NAMALWA (cell line): Measurements from ENCODE around the gene RPL39L.
"Not testable (repeated sequence)": the region's sequence is repeated elsewhere in the genome, so short reads cannot be mapped to it uniquely, and the experiment has no call there.

Experiments
- DNase-seq: peaks from one replicate; pipeline ENCODE4 v3.0.0-alpha.2; 2015; ENCODE audit warnings: low spot score

The RPL39L gene

DNA sequence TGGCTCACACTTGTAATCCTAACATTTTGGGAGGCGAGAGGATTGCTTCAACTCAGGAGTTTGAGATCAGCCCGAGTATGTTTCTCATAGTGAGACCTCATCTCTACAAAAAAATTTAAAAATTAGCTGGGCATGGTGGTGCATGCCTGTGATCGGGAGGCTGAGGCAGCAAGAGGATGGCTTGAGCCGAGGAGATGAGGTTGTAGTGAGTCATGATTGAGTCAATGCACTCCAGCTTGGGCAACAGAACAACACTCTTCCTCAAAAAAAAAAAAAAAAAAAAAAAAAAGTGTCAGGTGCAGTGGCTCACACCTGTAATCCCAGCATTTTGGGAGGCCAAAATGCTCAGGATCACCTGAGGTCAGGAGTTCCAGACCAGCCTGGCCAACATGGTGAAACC, 2.4 kb downstream of the RPL39L start:
- DNase-seq = no peak

DNA sequence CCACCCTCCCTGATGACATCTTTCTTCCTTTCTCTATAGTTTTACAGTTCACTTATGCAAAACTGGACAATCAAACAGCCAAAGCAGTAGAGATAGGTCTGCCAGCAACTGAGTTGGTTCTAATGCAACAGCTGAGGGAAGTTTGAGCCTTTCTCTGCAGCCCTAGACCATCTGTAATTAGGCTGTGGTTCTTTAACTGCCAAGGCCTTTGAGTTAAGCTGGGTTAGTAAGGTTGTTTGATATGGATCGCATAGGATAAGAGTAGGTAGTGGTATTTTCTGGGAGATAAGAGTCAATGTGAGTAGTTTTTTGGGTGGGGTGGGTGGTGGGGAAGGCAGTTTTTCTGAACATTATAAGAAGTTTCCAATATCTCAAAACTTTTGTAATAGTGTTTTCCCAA, 3.0 kb downstream of the RPL39L start:
- no peak for DNase-seq

DNA sequence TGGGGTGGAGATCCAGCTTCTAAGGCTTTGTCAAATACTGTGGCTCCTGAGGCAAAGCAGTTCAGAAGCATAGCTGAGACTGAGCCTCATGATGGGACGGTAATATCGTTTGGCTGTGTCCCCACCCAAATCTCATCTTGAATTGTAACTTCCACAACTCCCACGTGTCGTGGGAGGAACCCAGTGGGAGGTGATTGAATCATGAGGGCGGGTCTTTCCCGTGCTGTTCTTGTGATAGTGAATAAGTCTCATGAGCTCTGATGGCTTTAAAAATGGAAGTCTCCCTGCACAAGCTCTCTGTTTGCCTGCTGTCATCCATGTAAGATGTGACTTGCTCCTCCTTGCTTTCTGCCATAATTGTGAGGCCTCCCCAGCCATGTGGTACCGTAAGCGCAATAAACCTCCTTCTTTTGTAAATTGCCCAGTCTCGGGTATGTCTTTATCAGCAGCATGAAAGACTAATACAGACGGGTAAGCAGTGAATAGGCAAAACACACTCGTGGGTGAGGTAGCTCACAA, 4.1 kb downstream of the RPL39L start:
- not testable (repeated sequence) for DNase-seq

DNA sequence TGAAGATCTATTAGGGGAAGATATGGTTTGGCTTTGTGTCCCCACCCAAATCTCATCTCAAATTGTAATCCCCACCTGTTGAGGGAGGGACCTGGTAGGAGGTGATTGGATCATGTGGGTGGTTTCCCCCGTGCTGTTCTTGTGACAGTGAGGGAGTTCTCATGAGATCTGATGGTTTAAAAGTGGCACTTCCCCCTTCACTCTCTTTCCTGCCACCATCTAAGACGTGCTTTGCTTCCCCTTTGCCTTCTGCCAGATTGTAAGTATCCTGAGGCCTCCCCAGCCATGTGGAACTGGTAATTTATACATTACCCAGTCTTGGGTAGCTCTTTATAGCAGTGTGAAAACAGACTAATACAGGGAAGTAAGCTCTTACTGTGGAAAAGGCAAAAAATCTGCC, 6.1 kb downstream of the RPL39L start:
- not testable (repeated sequence) for DNase-seq

DNA sequence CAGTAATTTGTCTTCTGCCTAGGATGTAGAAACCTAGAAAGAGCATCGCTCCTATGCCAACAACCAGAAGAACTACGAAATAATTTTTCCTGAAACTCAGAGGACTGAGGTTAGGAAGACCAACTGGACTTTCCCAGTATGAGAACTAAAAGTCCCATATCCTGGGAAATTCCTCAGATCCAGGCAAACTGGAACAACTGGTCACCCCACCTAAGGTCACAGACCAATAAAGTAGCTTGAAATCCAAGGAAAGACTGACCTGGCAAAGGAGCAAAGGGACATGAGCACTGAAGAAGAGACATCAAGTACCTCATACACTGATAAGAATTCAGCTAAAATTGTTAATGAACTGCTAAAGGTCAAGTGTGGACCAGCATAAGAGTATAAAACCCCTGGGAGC, 6.6 kb downstream of the RPL39L start:
- no peak for DNase-seq

DNA sequence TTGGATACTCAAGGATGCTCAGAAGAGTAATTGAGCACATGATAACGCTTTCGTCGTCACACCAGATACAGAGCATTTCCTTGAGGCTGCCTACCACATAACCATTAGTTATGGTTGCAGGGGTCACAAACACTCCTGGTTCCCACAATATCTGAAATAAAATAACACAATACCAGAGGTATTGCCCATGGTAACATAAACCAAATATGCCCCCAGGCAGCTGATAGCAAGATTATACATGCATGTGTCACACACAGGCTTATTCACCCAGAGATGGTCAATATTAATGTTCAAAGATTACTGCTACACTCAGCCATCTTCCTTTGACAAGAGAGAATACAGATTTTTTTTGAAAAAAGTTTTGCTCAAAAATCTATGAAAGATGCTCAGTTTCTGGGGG, 7.3 kb downstream of the RPL39L start:
- no peak for DNase-seq

DNA sequence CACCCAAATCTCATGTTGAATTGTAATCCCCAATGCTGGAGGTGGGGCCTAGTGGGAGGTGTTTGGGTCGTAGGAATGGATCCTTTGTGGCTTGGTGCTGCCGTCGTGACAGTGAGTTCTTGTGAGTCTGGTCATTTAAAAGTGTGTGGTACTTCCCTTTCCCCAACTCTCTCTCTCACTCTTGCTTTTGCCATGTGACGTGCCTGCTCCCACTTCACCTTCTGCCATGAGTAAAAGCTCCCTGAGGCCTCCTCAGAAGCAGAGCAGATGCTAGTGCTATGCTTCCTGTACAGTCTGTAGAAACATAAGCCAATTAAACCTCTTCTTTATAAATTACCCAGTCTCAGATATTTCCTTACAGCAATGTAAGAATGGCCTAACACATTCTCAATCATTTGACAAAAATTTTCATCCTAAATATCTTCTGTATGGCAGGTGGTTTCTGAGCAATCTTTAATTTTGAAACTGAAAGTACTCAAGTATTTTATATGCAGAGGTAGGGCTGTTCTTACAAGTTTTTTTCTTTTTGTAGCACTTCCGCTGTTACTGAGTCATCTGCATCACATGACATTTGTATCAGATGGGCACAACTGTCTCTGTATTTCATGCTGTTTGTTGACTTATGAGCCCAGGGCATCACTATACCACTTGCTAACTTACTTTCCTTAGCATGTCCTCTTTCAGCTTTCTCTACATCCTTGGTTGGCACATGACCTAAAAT, 8.8 kb downstream of the RPL39L start:
- peak; percentile 80 for DNase-seq

DNA sequence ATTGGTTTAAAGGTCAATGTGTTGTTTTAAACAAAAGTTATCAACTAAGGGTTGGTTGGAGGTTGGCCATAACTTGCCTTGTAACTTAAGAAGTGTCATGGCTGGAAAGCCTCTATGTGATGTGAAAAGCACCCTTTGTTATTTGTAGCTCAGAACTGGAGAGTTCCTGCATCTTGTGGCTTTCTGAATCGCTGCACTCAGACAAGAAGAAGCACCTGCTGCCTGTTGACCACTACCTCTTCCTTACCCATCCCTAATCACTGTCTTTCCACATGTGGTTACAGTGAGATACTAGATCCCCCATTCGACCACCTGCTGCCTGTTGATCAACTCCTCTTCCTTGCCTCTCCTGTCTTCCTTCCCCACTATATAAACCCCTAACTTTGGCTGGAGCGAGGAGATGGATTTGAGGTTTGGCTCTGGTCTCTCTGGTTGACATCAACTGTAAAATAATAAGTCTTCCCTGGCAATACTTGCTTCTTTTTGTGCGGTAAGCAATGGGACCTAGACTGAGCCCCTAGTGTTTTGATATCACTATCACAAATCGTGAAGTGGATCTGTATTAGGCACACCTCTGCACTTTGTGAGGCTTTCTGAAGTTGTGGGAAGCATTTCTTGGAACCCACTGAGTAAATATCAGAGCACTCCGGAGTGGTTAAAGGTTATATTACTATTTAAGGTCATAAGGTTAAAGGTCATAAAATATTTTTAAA, 13.8 kb downstream of the RPL39L start:
- peak; percentile 37 for DNase-seq

DNA sequence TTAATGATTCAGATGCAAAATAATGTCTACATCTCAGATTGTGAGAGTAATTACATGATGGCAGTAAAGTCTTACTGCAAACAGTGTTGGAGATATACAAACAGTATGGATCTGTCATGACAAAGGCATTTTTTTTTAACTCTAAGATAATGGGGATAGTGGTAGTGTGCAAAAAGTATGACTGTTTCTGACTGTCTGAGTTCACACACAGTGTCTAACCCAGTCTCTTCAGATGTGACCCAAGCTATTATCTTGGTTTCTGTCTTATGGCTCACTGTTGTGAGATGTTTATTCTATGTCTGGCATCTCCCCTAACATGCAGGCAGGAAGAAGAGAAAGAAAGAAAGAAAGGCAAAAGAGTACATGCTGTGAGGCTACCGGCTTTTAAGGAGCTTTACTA, 17.0 kb downstream of the RPL39L start:
- DNase-seq = no peak

DNA sequence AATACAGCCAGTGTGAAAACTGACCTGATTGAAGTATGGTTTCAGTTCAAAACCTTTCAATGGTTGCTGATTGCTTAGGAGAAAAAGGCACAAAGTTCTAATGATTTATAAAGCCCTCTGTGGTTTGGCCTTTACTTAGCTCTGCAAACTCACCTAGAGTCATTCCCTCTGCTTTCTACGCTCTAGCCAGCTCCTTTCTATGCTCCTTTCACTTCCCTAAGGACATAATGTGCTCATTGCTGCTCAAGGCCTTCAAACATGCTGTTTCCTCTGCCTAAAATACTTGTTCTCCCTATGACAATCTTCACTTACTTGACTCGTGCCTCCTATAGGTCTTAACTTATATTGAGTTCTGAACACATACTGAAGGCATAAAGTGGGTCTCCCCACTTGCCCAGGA, 19.0 kb downstream of the RPL39L start:
- DNase-seq = no peak

DNA sequence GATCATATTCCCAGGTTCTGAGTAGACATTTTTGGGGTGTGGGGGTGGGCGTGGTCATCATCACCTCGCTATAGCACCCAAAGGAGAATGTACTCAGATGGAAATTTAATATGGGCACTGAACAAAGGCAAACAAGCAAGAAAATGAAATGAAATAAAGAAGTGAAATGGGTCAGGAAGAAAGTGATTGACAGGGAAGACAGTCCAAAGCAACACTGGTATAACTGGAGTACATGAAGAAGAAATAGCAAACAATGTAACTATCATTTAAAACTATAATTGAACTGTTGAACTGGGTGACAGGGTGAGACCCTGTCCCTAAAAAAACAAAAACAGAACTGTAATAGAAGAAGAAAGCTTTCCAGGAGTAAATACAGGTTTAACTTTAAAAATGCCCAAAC, 24.8 kb downstream of the RPL39L start:
- no peak for DNase-seq

DNA sequence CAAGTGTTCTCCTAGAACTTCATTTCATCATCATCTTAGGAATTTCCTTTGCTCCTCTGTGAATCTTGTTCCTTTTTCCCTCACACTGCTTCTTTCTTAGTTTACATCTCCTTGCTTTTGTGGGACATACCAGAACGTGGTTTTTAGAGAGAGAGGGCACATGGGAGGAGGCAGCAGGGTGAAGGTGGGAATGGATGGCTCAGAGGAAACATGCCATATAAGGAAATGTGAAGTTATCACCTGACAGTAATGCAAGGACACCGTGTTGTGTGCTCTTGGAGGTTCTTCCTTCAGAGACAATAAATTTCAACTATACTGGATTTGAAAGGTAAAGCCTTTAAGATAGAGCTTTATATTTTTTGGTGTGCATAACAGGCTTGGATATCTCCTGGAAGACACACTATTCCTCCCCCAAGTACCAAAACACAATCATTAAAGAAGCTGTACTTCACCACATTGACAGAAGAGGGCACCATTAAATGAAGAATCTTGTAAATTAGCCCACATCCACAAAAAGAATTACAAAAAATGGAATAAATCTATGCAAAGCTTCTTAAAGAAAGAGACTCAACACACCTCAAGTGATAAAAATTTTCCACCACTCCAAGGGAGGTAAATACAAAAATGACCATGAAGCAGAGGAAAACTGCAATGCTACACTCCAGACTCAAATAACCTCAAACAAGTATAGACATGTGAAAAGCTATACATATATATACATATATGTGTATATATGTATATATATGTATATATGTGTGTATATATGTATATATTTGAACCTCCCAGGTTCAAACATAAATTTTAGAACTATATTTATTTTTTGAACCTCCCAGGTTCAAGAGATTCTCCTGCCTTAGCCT, 26.1 kb downstream of the RPL39L start:
- DNase-seq = peak; percentile 67

DNA sequence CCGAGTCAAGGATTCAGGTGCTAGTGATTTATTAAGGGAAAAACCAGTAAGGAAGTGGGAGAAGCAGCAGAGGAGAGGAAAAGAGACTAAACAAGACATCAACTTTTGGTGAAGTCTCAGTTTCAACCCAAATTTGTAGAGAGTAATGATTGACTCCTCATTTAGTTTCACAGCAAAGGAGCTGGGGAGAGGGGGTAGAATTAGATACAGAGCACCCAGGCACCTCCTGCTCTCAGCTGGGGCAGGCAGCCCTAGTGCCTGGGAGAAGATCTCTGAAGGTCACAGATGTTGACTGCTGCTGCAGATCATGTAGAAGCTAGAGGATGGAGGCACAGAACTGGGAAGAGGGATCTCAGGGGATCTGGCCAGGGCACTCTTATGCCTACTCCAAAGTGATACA, 29.1 kb downstream of the RPL39L start:
- no peak for DNase-seq

DNA sequence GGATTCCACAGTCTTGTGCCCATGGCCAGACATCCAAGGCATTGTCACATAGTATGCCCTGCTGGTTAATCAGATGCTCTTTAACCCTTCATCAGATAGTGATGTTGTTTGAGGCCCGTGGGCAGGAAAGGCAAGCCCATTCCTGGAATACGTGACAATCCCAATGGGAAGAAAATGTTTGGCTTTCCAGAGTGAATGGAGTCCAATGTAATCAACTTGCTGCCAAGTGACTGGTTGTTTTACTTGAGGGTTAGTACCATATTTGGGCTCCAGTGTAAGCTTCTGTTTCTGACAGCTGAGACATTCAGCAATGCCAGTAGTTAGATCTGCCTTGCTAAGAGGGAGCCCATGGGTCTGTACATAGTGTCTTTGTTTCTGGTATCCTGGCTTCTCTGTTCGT, 31.3 kb downstream of the RPL39L start:
- DNase-seq = no peak

DNA sequence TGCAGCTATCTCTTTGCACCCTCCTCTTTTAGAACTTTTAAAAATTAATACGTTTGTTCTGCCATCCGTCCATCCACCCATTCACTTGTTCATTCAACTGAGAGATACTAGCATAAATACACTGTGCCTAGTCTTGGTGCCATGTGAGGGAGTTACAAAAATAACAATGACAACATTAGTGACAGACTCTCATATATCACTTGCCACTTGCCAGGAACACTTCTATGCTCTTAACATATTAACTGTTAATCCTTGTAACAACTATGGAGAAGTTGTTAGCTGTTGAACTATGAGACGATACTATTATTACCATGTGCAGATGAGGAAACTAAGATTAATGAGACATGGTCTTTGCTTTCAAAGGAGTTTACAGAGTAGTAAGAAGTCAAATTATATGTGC, 33.6 kb downstream of the RPL39L start:
- DNase-seq = no peak

DNA sequence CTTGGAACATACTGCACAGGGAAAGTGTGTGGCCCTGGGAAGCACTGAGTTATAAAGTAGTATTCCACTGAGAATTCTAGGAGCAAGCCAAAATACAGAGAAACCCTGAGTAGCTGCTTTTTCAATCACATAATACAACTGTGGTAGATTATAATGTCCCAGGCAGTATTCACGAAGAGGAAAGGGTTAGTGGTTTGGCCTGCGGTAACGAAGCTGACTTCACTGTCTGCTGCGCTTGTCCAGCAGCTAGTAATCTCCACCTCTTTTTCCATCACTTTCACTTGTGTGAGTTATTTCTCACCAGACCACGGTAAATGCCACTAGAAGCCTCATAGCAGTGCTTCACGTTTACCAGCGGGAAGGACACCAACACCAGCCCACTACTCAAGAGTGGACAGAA, 34.4 kb downstream of the RPL39L start:
- no peak for DNase-seq

DNA sequence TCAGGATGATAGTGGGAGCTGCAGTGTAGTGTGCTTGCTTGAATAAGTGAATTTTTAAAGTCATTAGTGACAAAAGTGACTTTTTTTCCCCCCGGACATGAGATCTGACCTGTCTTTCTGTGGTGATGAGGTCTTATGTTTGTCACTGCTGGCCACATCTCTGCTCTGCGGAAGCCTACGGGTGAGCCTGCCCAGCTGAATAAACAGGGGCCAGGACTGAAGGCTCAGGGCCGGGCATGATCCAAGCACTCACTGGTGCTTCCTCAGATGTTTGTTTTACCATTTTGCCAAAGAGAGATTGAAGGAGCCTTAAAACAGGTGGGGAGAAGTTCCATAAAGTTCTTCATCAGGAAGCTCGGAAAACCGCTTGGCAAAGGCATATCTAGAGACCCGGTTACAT, 35.0 kb downstream of the RPL39L start:
- no peak for DNase-seq

DNA sequence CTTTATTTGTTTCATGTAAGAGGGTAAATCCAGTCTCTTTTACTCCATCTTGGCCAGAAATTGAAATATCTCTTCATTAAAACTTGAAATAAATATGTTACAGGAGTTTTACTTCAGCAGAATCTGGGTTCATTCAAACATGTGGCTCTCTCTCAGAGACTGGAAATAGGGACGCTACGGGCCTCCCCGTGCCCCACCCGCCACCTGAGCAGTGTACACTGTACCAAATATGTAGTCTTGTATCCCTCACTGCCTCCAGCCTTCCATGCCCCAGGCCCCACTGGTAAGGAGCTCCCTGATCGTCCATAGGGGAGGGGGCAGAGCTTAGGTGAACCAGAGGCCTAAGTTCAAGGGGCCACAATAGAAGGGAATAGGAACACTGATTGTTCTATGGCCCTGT, 36.0 kb downstream of the RPL39L start:
- DNase-seq = no peak

DNA sequence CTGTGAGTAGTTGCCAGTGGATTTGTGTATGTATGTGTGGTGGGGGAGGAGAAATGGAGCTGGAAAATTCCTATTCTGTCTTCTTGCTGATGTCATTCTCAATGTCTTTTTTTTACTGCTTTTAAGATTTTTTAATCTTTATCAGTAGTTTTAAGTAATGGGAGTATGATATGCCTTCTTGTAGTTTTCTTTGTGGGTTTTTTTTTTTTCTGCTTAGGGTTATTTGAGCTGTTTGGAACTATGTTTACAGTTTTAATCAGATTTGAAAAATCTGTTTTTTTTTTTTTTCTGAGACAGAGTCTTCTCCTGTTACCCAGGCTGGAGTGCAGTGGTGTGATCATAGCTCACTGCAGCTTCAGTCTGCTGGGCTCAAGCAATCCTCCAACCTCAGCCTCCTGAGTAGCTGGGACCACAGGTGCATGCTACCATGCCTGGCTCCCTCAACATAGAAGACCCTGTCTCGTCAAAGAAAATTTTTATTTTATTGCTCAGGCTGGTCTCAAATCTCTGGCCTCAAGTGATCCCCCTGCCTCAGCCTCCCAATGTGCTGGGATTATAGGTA, 37.1 kb downstream of the RPL39L start:
- DNase-seq = no peak

DNA sequence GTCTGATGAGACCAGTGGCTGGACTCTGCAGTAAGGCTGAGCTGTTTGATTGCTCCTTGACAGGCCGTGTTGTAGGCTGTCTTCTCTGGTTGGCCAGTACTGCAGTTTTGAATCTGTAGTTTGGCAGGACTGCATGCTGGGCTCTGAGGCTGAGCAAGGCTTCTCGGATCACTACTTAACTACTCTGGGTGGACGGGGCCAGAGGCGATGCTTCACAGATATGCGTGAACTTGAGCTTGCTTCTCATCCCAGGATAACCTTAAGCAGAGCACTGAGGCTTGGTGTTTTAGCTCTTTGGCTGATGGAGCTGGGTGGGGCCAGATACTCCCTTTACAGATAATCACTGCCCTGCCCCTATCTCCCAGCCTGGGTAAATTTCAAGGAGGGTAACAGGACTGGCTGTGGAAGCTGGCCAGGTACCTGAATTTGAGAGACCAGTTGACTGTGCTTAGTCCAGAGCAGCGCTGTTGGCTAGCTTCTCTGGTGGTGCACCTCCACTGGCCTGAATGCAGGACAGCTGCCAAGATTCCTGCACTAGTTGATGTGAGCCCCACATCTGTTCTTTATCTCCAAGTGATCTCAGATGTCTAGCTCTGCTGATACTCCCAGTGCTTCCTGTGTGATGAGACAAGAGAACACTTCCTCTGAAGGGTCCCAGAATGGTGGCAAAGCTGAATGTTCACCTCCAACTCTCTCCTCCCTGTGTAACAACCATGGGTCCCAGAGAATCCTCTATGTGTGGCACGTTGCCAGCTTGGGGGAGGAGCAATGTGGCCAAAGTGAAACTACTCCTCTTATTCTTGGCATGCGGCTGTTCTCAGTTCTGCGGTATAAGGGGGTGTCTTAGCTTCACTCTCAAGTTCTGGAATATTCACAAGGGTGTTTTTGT, 37.9 kb downstream of the RPL39L start:
- peak; percentile 81 for DNase-seq

DNA sequence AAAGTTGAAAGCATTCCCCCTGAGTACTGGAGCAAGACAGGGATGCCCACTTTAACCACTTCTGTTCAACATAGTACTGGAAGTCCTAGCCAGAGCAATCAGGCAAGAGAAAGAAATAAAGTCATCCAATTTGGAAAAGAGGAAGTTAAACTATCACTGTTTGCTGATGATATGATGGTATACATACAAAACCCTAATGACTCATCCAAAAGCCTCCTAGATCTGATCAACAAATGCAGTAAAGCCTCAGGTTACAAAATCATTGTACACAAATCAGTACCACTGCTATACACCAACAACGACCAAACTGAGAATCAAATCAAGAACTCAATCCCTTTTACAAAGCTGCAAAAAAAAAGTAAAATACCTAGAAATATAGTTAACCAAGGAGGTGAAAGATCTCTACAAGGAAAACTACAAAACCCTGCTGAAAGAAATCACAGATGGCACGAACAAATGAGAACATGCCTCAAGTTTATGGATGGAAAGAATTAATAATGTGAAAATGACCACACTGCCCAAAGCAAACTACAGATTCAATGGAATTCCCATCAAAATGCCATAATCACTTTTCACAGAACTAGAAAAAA, 40.3 kb downstream of the RPL39L start:
- no peak for DNase-seq
